ENCODE results near the gene HLA-DRB5.
"Not testable (repeated sequence)": the region's sequence is repeated elsewhere in the genome, so short reads cannot be mapped to it uniquely, and the experiment has no call there.

Gene HLA-DRB5

DNA sequence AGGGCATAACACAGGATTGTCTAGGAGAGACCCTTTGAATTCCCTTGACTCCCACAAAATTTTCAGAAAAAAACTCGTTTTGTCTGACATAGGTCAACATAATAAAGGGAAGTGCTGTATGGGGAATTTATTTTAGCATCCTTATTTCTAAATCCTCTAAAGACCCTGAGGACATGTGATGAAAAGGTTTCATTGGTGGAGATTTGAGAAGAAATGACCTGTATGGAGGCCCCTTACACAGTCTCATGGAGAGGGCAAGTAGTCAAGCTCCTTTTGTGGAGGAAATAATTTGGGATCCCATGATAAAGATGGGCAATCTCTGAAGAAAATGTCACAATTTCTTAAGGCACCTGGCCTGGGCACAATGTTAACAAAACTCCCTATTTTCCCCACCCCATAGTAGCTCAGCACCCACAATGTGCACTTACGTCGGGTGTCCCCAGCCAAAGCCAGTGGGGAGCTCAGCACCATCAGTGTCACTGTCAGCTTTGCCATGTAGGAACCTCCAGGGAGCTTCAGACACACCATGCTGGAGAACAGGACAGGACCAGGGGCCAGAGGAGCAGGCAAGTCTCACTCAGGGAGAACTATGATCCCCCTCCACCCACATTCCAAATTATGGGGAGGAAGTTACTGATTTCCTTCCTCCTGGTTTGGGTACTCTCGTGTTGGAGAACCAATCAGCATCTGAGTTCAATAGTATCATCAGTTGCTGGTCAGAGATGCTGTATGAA is at the start of gene HLA-DRB5:
Gene HLA-DRB5 (minus strand): TSS at position 591 of the 734 bp plus-strand sequence. CDS start 63 bp downstream, at position 528.
- no peak for TF ChIP-seq CTCF (IDR thresholded peaks at IDR 0.05)
- no peak within 1 kb of the TSS for H3K4me3 ChIP-seq
- no peak for DNase-seq (ENCODE audit: low spot score)
- no peak within 1 kb of the TSS for H3K27ac ChIP-seq

DNA sequence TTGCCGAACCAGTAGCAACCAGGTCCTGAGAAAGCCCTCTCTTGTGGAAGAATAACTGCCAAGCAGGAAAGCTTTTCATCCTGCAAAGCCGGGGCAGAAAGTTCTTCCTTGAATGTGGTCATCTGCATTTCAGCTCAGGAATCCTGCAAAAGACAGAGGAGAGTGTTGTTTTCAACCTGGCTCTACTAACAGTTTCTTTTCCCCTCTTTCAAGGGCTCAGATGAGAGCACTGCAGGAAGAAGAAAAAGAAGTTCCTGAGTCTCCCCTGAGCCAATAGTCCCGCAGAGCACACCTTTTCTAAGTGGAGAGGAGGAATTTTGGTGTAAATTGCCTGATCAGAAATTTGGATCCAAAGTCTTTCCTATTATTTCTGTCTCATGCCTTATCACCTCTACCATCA is 48.9 kb upstream of the HLA-DRB5 start:
- no peak overlapping the region for H3K4me3 ChIP-seq
- TF ChIP-seq CTCF (IDR thresholded peaks at IDR 0.05): no peak
- no peak overlapping the region for H3K27ac ChIP-seq
- DNase-seq (ENCODE audit: low spot score): no peak

- DNase-seq (ENCODE audit: low spot score); H3K4me3 ChIP-seq; H3K27ac ChIP-seq: not testable (repeated sequence)
Observed at GRCh38 chr6:32577493-32577892, 47.4 kb upstream of the HLA-DRB5 start.

GRCh38 chr6:32576250-32576649 is 46.2 kb upstream of the HLA-DRB5 start:
- no peak for TF ChIP-seq CTCF (IDR thresholded peaks at IDR 0.05)
- DNase-seq (ENCODE audit: low spot score): no peak
- no peak overlapping the region for H3K4me3 ChIP-seq
- H3K27ac ChIP-seq: no peak overlapping the region

DNA sequence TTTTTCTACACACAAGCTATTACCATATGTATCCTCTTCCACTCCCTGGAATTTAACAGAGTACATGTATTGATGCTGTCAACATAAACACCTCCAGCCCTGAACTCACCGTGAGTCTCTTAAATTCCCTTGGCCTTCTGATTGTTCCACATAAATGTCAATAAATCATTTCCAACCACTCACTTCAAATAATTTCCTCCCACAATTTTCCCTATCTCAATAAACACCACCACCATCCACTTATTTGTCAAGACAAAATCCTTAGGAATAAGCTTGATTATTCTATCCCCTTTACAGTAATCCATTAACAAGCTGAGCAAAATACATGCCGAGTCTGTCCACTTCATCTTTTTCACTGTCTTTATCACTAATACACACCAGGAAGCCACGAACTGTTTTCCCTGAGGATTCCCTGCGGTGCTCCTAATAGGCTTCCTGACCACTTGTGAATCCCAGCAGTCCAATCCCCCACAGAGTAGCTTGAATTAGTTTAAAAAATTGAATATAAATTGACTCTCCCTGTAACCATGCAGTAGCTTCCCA is 40.3 kb upstream of the HLA-DRB5 start:
- no peak for TF ChIP-seq CTCF (IDR thresholded peaks at IDR 0.05)
- H3K27ac ChIP-seq: no peak overlapping the region
- DNase-seq (ENCODE audit: low spot score): no peak
- H3K4me3 ChIP-seq: no peak overlapping the region

DNA sequence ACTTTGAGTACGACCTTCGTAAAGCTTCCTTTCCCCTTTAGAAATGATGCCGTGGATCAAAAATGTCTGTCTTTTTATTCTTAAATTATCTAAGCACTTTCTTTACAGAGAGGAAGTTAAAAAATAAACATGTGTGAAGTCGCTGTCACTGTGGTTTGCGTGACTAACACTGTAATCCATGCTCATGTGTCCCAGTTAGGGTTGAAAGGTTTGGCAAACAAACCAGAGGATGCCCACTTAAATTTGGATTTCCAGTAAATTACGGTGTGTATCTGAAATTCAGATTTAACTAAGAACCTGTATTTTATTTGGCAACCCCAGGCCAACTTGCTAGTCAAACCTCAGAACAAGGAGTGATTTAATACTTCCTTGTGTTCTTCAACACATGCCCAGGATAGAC is 38.5 kb upstream of the HLA-DRB5 start:
- no peak overlapping the region for H3K4me3 ChIP-seq
- DNase-seq (ENCODE audit: low spot score): no peak
- H3K27ac ChIP-seq: no peak overlapping the region
- no peak for TF ChIP-seq CTCF (IDR thresholded peaks at IDR 0.05)

DNA sequence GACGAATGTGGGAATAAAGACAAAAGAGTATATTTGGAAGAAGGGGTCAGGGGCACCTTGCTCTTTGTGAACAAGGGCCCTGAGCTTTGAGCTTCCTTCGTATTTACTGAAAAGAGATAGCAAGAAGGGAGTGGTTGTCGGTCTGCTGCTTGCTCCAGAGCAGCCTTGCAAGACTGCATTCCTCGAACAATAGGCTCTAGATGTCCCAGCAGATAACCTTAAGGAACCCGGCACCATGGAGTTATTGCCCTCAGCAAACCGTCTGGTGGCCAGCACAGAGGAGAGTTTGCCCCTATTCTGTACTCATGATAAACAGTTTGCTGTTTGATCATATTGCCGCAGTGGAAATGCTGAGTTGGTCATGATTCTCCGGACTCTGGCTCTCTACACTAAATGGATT is 36.9 kb upstream of the HLA-DRB5 start:
- TF ChIP-seq CTCF (IDR thresholded peaks at IDR 0.05): no peak
- H3K27ac ChIP-seq: no peak overlapping the region
- no peak for DNase-seq (ENCODE audit: low spot score)
- H3K4me3 ChIP-seq: no peak overlapping the region

Measured in coronary artery (tissue), 2 donors.